GM12801 (cell line): Measurements from ENCODE around the gene INSR.

Experiments used
- CTCF ChIP-seq: IDR thresholded peaks from one replicate; pipeline ENCODE4 v1.5.1; 2011; ENCODE audit warnings: control low read depth; ENCODE audit not compliant: insufficient read length; ENCODE audit errors: extremely low read depth

The INSR gene

GRCh38 chr19:7172794-7173193, 121.4 kb downstream of the INSR start:
- no peak for TF ChIP-seq CTCF

GRCh38 chr19:7170983-7171382, 123.2 kb downstream of the INSR start:
- TF ChIP-seq CTCF = no peak

GRCh38 chr19:7168941-7169340, 125.3 kb downstream of the INSR start:
- TF ChIP-seq CTCF = no peak

GRCh38 chr19:7161292-7161691, 132.9 kb downstream of the INSR start:
- no peak for TF ChIP-seq CTCF

GRCh38 chr19:7159105-7159933, 134.9 kb downstream of the INSR start:
- no peak for TF ChIP-seq CTCF

- no peak for TF ChIP-seq CTCF
These were observed 141.2 kb downstream of the INSR start for GRCh38 chr19:7153022-7153421.

- no peak for TF ChIP-seq CTCF
These were observed 141.6 kb downstream of the INSR start for GRCh38 chr19:7152568-7152967.
